HG02938 (cell line): ENCODE data around the gene RDH5.
A peak's percentile ranks its signal among the peaks of the same experiment; 100 is the strongest.

Experiments used
- ATAC-seq: cut with Tn5 transposase; IDR thresholded peaks from one replicate; pipeline ENCODE4 v1.9.1; 2021; ENCODE audit warnings: mild to moderate bottlenecking, moderate library complexity; ENCODE audit not compliant: unreplicated experiment

The RDH5 gene

DNA sequence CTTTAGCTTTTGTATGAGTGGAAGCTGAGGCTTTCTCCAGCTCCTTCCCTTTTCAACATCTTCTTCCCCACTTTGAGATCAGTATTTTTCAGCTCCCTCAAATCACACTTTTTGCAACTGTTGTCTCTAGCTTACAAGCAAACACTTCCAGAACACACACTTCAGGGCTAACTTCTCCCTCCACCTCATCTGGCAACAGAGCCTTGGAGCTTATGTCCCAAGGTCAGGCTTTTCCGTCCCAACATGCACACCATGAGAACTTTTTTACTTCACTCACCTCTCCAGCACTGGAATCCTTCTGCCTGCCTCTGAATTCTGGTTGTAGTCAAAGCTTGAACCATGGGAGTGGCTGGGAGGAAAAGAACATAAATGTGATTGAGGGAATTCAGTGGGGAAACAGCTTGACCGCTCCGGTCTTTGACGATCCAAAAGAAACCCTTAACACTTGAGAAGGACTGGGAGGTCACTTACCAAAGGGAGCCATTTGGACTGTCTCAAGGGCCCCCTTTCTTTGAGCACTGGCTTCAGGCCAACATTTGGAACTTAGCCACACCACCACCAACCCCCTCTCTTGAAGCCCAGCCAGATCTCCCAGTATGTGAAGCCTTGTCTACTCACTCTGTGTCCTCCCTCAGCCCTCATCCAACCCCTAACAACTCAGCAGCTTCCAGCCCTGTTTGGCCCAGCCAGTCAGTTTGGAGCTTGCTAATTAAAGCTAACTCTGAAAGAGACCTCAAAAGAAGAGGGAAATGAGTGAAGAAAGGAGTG, 8.2 kb upstream of the RDH5 start:
- no peak for ATAC-seq

DNA sequence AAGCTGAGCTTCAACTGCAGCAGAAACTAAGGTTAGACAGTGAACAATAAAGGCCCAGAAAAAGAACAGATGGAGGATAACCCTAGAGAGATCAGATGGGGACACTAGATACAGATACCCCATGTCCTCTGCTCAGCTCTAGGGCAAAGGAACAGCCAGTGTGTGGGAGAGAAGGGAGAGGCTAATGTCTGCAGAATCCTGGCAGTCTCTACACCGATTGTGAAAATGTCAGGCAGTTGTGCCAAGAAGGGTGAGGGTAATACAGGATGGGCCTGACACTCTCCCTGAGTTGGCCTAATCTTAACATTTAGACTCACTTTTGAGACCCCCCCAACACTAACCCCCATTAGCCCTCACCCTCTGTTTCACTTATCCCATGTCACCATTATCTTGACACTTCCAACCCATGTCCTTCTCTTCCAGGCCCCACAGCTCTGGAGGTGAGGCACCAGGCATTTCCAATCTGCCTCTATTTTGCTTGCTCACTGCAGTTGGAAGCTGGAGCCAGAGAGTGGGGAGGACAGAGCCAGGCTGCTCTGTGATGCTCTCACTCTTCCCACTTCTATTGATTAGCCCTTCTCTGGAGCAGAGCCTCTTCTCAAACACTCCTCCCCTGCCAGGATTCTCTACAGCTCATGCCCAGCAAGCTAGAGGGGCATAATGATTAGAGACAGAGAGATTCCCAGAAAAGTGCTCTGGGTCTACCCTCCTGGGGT, 7.3 kb upstream of the RDH5 start:
- ATAC-seq = no peak

GRCh38 chr12:55713721-55714120, 6.5 kb upstream of the RDH5 start:
- no peak for ATAC-seq

DNA sequence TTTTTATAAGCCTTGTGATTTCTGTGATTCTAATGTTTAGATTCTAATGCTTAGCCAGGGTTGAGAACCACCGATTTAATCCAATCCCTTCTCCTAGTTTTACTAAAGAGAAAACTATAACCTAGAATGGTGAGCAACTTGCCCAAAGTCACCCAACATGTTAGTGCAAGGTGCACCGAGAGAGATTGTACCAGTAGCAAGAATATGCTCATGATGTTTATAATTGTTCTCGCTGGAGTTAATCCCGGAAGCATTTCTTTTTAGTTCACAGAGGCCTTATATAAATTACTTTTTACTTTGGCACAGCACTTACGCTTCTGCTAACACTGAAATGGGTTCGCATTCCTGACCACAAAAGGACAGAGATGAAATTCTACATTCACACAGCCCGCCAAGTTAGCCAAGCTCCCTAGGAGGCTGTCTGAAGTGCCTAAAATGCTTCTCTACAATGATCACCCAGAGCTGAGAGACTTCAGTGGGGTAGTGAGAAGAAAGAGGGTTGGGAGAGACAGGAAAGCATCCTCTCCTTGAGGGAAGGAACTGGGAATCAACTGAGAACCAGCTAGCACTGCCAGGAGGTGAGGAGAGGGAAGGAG, 4.9 kb upstream of the RDH5 start:
- ATAC-seq = no peak

DNA sequence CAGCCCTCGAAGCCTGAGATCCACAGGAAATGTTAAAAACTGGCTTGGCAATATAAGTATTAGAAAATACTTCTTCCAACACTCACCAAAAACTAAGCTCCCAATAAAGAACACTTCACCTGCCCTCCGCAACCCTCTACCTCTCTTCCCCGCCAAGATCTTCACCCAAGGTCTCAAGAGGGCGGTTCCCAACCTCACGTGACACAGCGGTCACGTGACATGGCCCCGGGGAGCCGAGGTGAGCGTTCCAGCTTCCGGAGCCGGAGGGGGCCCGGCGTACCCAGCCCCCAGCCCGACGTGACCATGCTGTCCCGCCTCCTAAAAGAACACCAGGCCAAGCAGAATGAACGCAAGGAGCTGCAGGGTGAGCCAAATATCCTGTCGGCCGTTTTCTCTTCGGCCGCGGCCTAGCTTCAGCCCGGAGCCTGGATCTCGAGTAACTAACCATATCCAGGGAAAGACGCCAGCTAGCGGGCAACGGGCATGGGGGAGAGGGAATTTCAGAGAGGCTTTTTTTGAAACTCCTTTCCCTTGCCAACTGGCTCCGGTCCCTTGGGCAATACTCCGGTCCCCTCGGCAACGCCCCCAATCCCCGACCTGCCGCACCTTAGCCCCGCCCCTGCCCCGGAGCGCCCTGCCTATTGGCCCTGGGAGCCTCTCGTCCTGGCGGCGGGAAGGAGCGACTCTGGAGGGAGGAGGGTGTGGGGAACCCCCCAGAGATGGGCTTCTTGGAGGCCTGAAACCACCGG, 4.2 kb upstream of the RDH5 start, which contains the start of gene BLOC1S1:
Gene BLOC1S1, plus strand, starts transcription at position 214 of the 749 bp plus-strand sequence. Its CDS starts 6 bp downstream, at position 220.
- ATAC-seq = peak; percentile 84

GRCh38 chr12:55716582-55716957, 3.6 kb upstream of the RDH5 start:
- ATAC-seq = no peak

- no peak for ATAC-seq
Observed at GRCh38 chr12:55717011-55718007, 2.9 kb upstream of the RDH5 start.

DNA sequence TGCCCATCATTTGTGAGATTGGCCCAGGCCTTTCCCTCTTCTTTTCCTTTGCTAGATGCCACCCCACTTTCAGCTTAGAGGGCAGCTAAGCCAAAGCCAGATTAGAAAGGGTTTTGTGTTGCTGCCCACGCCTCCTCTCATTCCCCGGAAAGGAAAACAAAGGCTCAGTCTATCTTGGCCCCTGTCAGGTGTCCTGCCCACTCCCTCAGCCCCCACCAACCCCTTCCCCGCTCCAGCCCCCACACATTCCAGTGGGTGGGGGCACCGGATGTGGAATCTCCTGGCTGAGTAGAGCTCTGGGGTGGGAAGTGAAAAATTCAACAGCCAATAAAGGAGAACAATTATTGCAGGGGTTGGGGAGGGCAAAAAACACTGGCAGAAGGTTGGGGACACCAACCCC, 2.2 kb upstream of the RDH5 start:
- no peak for ATAC-seq

DNA sequence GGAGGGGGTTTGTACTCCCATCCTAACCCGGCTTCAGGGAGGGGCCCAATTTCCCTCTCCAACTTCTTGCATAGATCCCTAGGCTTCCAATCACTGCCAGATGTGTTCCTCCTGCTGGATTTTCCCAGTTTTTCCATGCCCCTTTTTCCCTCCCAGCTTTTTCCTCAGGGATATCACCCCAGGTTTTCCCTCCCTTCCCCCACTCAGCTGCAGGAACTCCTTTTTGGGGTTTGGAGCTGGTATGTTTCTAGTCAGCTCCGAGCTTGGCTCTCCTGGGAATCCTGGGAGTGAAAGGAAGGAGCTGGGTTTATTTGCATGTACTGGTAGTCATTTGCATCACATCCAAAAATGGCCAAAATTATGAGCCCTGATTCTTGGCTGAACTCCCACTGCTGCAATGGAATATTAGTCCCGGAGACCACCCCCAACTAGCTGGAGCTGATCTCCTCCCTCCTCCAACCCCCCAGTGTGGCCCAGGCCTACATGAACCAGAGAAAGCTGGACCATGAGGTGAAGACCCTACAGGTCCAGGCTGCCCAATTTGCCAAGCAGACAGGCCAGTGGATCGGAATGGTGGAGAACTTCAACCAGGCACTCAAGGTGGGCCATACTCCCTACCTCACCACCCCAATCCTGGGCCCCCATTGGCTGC, 1.4 kb upstream of the RDH5 start:
- no peak for ATAC-seq

GRCh38 chr12:55719371-55719770, 822 bp upstream of the RDH5 start:
- ATAC-seq = no peak

DNA sequence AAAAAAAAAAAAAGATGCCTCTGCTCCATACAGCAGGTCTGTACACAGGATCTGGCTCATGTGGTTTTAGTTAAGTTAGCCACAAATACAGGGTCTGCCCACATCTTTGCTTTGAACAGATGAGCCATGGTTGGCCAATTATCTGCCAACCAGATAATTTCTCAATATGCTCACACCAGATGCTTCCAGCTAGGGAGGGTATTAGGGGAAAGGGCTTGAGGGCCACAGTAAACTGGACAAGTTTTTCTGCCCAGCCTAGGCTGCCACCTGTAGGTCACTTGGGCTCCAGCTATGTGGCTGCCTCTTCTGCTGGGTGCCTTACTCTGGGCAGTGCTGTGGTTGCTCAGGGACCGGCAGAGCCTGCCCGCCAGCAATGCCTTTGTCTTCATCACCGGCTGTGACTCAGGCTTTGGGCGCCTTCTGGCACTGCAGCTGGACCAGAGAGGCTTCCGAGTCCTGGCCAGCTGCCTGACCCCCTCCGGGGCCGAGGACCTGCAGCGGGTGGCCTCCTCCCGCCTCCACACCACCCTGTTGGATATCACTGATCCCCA, 776 bp downstream of the RDH5 start:
- no peak for ATAC-seq

GRCh38 chr12:55721601-55722213, 1.5 kb downstream of the RDH5 start:
- ATAC-seq = no peak

DNA sequence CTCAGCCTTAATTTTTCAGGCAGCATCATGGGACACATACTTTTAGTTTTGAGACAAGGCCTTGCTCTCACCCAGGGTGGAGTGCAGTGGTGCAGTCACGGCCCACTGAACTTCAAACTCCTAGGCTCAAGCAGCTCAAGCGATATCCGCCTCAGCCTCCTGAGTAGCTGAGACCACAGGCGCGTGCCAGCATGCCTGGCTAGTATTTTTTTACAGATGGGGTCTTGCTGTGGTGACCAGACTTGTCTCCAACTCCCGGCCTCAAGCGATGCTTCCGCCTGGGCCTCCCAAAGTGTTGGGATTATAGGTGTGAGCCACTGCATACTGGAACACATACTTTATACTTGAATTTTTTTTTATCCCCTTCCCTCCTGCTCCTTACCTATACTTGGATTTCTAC, 2.8 kb downstream of the RDH5 start:
- no peak for ATAC-seq

GRCh38 chr12:55723516-55724225, 3.5 kb downstream of the RDH5 start:
- ATAC-seq = no peak

DNA sequence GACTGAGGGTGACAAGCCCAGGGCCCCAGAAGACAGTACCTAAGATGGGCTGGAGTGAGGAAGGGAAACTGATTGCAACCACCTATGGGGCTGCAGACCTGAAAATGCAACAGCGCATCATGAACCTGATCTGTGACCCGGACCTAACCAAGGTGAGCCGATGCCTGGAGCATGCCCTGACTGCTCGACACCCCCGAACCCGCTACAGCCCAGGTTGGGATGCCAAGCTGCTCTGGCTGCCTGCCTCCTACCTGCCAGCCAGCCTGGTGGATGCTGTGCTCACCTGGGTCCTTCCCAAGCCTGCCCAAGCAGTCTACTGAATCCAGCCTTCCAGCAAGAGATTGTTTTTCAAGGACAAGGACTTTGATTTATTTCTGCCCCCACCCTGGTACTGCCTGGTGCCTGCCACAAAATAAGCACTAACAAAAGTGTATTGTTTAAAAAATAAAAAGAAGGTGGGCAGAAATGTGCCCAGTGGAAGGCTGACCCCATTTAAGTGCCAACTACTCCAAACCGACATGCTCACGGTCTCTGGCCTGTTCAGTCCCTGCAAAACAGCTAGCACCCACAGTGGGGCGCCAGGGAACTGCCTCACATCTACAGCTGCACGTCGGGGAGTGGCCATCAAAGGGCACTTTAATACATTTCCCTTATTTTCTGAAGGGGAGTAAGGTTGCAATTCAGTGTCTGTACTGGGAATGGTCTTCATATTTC, 4.2 kb downstream of the RDH5 start:
- no peak for ATAC-seq

DNA sequence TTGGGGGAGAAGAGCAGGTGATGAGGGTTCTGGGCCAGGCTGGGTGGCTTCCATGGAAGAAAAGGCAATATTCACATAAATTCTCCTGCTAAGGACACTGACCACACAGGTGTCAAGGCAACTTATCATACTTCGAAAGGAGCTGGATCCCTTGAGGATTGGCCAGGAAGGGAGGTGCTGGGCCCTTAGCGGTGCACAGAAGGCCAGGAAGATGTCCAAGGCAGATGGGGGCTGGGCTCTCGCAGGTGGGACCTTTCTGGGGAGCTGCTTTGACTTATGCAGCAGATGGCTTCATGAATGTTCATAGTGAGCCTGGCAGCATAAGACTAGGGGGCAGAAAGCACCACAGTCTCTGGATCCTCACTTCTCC, 4.7 kb downstream of the RDH5 start:
- ATAC-seq = no peak

DNA sequence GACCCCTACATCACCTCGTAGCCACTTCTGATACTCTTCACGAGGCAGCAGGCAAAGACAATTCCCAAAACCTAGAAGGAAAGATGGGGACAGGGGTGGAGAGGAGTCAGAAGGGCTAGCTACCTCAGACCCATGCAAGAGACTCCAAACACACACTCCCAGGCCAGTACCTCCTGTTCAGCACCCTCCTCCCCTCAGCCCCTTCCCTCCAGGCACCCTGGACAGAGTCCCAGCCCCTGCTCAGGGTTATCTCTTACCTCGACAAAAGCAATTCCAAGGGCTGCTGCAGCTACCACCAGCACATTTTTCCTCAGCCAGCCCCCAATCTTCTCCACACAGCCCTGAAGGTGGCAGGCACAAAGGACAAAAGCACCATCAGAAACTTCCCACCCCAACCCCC, 5.4 kb downstream of the RDH5 start:
- no peak for ATAC-seq

- ATAC-seq = no peak
Observed at GRCh38 chr12:55726971-55727370, 6.8 kb downstream of the RDH5 start.
